GM13976 (cell line): Measurements from ENCODE around the gene EBF3.

Experiments used
- DNase-seq: peaks from one replicate; pipeline ENCODE4 v3.0.0; 2012; ENCODE audit warnings: low spot score
- CTCF ChIP-seq: IDR thresholded peaks from 2 replicates; pipeline ENCODE4 v1.5.1; 2012; ENCODE audit warnings: borderline replicate concordance, mild to moderate bottlenecking; ENCODE audit not compliant: insufficient read depth; ENCODE audit errors: extremely low read depth, missing control alignments, control extremely low read depth
- in situ Hi-C: fragments of 300-500 bp; cut with MboI; formaldehyde crosslinking; loops from one replicate; pipeline ENCODE4 v1.12.0; 2022; ENCODE audit warnings: low sequenced_read_pairs, mixed read lengths, inconsistent platforms; ENCODE audit not compliant: unreplicated experiment

Gene EBF3

GRCh38 chr10:129888784-129889616 lies 75.1 kb downstream of the EBF3 start:
- peak; percentile 84 for DNase-seq
- peak; percentile 32 for TF ChIP-seq CTCF
- in situ Hi-C loops, result no loop called here

DNA sequence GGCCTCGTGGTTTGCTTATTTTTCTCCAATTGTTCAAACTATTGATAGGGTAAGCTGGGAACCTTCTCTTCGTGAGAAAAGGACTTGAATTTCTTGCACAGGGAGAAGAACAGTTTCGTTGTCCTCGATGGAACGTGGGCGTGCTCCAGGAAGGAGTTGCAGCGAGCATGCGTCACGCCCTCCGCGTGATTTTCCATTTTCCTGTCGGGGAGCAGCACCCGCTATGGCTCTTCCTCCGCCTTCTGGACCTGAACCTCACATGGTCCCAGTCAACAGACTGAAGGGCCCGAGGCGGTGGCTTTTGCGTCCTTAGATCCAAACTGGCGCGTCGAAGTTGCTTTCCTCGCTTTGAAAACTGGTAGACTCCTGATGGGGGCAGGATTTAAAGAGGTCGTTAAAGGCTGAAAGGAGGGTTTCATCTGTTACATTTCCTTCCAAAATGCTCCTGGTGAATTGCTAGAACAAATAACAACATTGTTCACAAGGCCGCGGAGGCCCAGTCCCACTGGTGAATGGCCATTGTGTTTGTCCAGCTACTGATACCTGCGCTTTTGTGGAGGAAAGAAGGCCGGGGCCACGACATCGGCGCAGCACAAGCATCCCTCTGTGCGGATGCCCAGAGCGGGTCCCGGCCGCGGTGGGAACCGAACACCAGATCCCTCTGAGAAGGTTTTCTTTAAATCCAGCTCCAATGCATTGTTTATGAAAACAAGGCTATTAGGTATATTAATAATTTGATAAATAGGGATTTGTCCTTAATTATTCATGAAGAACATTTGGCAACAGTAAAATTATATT lies 75.9 kb downstream of the EBF3 start:
- in situ Hi-C loops, result no loop called here
- no peak for DNase-seq
- TF ChIP-seq CTCF, result no peak

DNA sequence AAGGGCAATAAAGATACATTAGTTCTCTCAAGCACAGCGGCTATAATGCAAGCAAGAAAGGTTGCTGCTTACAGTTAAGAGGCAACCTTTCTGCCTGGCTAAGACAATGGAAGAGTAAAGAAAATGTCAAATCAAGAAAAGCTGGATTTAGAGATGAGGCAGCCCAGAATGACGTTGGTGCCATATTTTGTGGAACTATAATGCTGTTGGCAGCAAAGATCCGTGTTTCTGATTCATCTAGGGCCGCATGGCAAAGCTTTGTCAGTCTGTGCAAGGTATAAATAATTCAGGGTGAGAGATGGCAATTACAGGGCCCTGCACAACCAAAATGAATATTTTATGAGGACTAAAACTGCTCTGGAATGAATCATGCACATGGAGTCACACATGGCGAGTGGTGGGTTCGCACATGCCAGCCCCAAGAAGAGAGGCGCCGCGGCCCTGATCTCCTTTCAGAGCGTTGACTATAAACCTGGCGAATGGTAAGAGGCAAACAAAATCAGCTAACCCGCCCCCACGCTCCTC lies 76.6 kb downstream of the EBF3 start:
- TF ChIP-seq CTCF, result no peak
- in situ Hi-C loops, result no loop called here
- no peak for DNase-seq

DNA sequence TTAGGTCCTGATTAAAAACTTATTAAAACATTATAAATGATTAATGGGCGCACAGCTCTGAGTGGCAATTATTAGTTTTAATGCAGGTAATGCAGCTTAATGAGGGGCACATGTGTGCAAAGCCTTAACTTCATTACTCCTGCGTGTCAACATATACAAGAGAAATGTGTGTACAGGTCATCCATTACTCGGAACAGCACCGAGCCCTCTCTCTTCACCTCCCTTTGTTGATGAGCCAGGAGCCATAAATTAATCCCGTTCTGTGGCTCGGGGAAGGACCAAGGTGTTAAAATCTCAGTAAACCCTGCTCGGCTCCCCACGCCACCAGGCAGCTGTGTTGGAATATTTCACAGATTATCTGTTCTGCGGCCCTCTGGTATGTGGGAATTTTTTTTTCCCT lies 77.8 kb downstream of the EBF3 start:
- in situ Hi-C loops, result no loop called here
- no peak for TF ChIP-seq CTCF
- no peak for DNase-seq

- DNase-seq, result no peak
- in situ Hi-C loops, result no loop called here
- TF ChIP-seq CTCF, result no peak
These were observed 78.5 kb downstream of the EBF3 start for GRCh38 chr10:129885526-129885925.

DNA sequence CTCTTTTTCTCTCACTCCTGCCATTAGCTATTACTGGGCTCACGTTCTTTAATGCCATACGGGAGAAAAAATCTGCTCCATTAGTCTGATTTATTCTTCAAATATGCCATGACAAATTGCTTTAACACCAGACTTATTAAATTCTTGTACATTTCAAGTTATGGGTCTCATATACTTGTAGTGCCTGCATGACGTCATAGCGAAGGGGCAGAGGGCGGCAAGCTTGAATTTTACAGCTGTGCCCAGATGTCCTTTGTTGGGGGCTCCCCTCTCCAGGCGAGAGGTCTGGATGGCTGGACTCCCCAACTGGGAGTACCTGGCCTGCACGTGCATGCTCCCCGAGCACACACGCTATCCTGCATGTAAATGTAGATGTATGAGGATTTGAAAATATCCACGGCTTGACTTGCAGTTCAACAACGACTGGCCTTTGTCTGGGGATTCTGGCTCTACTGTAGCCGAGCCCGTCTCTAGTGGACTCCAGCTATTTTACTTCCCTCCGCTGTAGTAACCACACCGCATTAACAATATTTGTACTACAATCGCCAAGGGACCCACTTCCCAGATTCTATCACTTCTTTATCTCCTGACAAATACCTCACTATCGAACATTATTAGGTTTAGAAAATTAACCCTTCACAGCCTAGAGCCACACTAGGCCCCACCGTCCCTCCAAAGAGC lies 79.5 kb downstream of the EBF3 start:
- TF ChIP-seq CTCF, result no peak
- DNase-seq, result no peak
- in situ Hi-C loops, result no loop called here
